SU-DHL-6 (cell line): ENCODE data around the gene RBM26.

Experiments
- H2AFZ ChIP-seq: fragments of 200-600 bp; sonication (generic); 2 replicates; pipeline ENCODE4 v1.6.1; 2014; ENCODE audit warnings: low read depth, mild to moderate bottlenecking, moderate library complexity, mixed read lengths, antibody characterized with exemption, low read length; ENCODE audit not compliant: severe bottlenecking
- H3F3A ChIP-seq: fragments of 200-600 bp; shearing (Covaris generic); 2 replicates; pipeline ENCODE4 v1.6.0; 2016; ENCODE audit warnings: antibody characterized with exemption, mild to moderate bottlenecking; ENCODE audit not compliant: insufficient read depth
- H3K27ac ChIP-seq: fragments of 200-600 bp; sonication (generic); 2 replicates; pipeline ENCODE4 v1.5.1; 2016; ENCODE audit warnings: low read depth, mild to moderate bottlenecking, low read length, moderate library complexity, mixed read lengths
- H3K27me3 ChIP-seq: fragments of 200-600 bp; sonication (generic), shearing (Covaris generic); 2 replicates; pipeline ENCODE4 v1.6.0; 2014; ENCODE audit warnings: mild to moderate bottlenecking, low read length
- H3K36me3 ChIP-seq: fragments of 200-600 bp; sonication (generic); 2 replicates; pipeline ENCODE4 v1.6.1; 2014; ENCODE audit warnings: mild to moderate bottlenecking, low read length, mixed read lengths
- H3K4me2 ChIP-seq: fragments of 300-600, 200-600 bp; shearing (Covaris generic), sonication (generic); 2 replicates; pipeline ENCODE4 v1.6.0; 2014; ENCODE audit warnings: low read length, low read depth, mild to moderate bottlenecking; ENCODE audit not compliant: poor library complexity, severe bottlenecking
- H3K4me3 ChIP-seq: fragments of 200-600 bp; sonication (generic); 2 replicates; pipeline ENCODE4 v1.5.1; 2014; ENCODE audit warnings: antibody characterized with exemption, low read length, mild to moderate bottlenecking, mixed read lengths; ENCODE audit not compliant: insufficient read depth, poor library complexity, severe bottlenecking
- H3K79me2 ChIP-seq: fragments of 200-600 bp; sonication (generic); 2 replicates; pipeline ENCODE4 v1.6.1; 2014; ENCODE audit warnings: mild to moderate bottlenecking, low read length, moderate library complexity; ENCODE audit not compliant: insufficient read depth
- H3K9ac ChIP-seq: fragments of 200-600 bp; sonication (generic); 2 replicates; pipeline ENCODE4 v1.7.0; 2014; ENCODE audit warnings: mild to moderate bottlenecking, low read length
- H3K9me2 ChIP-seq: fragments of 200-600 bp; sonication (generic); replicated peaks from 2 replicates; pipeline ENCODE4 v1.6.1; 2014; ENCODE audit warnings: low read length; ENCODE audit not compliant: insufficient read depth
- H3K9me3 ChIP-seq: fragments of 200-600 bp; sonication (generic); 2 replicates; pipeline ENCODE4 v1.6.1; 2014; ENCODE audit warnings: low read length, mixed read lengths; ENCODE audit not compliant: insufficient read depth
- H4K20me1 ChIP-seq: fragments of 200-600 bp; sonication (generic); 2 replicates; pipeline ENCODE4 v1.6.1; 2014; ENCODE audit warnings: low read depth, mild to moderate bottlenecking, antibody characterized with exemption, low read length, moderate library complexity, mixed read lengths
- EZH2phosphoT487 ChIP-seq: fragments of 200-600 bp; sonication (generic), shearing (Covaris generic); conservative IDR thresholded peaks from 2 replicates; pipeline ENCODE4 v1.6.1; 2018; ENCODE audit warnings: mild to moderate bottlenecking, antibody characterized with exemption, low read length, moderate library complexity, mixed read lengths
- TF ChIP-seq, protein P1 (sequence below): fragments of 200-600 bp; sonication (generic); IDR thresholded peaks from one replicate; pipeline ENCODE4 v1.5.1; 2017; ENCODE audit warnings: antibody characterized with exemption, mild to moderate bottlenecking, low read length, moderate library complexity; ENCODE audit not compliant: insufficient read depth, poor library complexity, severe bottlenecking

The RBM26 gene

DNA sequence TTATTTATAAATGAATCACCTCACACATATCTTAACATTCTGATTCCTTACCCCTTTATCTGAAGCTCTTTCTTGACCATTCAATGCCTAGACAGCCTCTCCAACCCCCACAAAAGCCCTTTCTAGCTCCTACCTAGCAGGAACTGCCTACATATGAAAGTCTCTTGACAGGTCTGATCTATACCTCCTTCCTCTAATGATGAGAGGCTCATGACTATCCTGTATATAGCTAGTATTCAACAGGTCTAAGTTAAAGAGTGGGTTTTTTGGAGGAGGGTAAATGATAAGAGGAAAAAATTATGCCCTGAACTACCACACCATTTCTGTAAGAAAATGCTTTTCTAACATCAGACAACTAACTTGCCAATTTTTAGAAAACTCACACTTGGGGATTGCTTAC, 47.0 kb downstream of the RBM26 start:
- no peak for TF ChIP-seq EZH2phosphoT487
- TF ChIP-seq, protein P1, sequence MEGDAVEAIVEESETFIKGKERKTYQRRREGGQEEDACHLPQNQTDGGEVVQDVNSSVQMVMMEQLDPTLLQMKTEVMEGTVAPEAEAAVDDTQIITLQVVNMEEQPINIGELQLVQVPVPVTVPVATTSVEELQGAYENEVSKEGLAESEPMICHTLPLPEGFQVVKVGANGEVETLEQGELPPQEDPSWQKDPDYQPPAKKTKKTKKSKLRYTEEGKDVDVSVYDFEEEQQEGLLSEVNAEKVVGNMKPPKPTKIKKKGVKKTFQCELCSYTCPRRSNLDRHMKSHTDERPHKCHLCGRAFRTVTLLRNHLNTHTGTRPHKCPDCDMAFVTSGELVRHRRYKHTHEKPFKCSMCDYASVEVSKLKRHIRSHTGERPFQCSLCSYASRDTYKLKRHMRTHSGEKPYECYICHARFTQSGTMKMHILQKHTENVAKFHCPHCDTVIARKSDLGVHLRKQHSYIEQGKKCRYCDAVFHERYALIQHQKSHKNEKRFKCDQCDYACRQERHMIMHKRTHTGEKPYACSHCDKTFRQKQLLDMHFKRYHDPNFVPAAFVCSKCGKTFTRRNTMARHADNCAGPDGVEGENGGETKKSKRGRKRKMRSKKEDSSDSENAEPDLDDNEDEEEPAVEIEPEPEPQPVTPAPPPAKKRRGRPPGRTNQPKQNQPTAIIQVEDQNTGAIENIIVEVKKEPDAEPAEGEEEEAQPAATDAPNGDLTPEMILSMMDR = no peak
- peaks cover 21% of the 10 kb centered on the region for H3K79me2 ChIP-seq
- no peak overlapping the region for H3K9ac ChIP-seq
- peaks cover 3% of the 10 kb centered on the region; the same call in 1 of the 2 replicates for H3F3A ChIP-seq
- H3K27me3 ChIP-seq = no peaks in the 10 kb centered on the region
- no peaks in the 10 kb centered on the region for H3K9me3 ChIP-seq
- H3K27ac ChIP-seq = no peak overlapping the region
- no peak overlapping the region for H3K4me2 ChIP-seq
- H3K4me3 ChIP-seq = no peak overlapping the region
- no peak overlapping the region for H2AFZ ChIP-seq
- peaks cover 89% of the 10 kb centered on the region for H3K36me3 ChIP-seq
- H3K9me2 ChIP-seq = no peaks in the 10 kb centered on the region
- peaks cover 11% of the 10 kb centered on the region; the same call in 1 of the 2 replicates for H4K20me1 ChIP-seq

DNA sequence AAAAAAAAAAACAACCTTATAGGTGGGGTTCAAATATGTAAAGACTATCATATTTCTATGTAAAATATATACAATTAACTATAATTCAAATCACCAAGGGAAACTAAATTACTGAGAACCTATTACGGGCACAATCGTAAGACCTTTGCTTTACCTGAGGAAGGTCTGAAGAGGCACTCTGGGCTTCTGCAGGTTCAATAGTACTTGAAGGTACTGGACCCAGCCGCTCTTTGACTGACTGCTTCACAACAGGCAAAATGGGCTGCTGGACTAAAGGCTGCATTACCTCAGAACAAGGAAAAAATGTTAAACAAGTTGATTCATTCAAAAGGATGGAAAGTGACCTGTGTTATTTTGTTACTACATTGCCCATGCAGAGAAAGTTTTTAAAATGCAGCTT, 51.8 kb downstream of the RBM26 start:
- Histone ChIP-seq H3K36me3 (peaks cover 89% of the 10 kb centered on the region), H3F3A (peaks cover 7% of the 10 kb centered on the region; the same call in 1 of the 2 replicates), H3K27me3 (no peaks in the 10 kb centered on the region), H2AFZ (no peak overlapping the region), H3K9me2 (no peaks in the 10 kb centered on the region), H4K20me1 (no peaks in the 10 kb centered on the region; the same call in 1 of the 2 replicates), H3K4me3 (no peak overlapping the region), H3K79me2 (peaks cover 6% of the 10 kb centered on the region), H3K9ac (no peak overlapping the region), H3K4me2 (no peak overlapping the region), H3K9me3 (no peaks in the 10 kb centered on the region), H3K27ac (no peak overlapping the region)
- TF ChIP-seq, protein P1 = no peak
- TF ChIP-seq EZH2phosphoT487 = no peak

GRCh38 chr13:79353693-79354092, 52.4 kb downstream of the RBM26 start:
- Histone ChIP-seq H3K79me2 (peaks cover 6% of the 10 kb centered on the region), H3F3A (peaks cover 4% of the 10 kb centered on the region; the same call in 1 of the 2 replicates), H3K36me3 (peaks cover 89% of the 10 kb centered on the region), H3K4me2 (no peak overlapping the region), H3K9me3 (no peaks in the 10 kb centered on the region), H4K20me1 (no peaks in the 10 kb centered on the region; the same call in 1 of the 2 replicates), H3K4me3 (no peak overlapping the region), H3K9me2 (no peaks in the 10 kb centered on the region), H3K27ac (no peak overlapping the region), H2AFZ (no peak overlapping the region), H3K9ac (no peak overlapping the region), H3K27me3 (no peaks in the 10 kb centered on the region)
- no peak for TF ChIP-seq EZH2phosphoT487
- TF ChIP-seq, protein P1 = no peak
